GM19467 (cell line): ENCODE data around the gene IGSF21.

ENCODE experiments used
- ATAC-seq: cut with Tn5 transposase; IDR thresholded peaks from one replicate; pipeline ENCODE4 v1.9.1; 2021; ENCODE audit warnings: mild to moderate bottlenecking, moderate library complexity; ENCODE audit not compliant: unreplicated experiment

IGSF21 gene

DNA sequence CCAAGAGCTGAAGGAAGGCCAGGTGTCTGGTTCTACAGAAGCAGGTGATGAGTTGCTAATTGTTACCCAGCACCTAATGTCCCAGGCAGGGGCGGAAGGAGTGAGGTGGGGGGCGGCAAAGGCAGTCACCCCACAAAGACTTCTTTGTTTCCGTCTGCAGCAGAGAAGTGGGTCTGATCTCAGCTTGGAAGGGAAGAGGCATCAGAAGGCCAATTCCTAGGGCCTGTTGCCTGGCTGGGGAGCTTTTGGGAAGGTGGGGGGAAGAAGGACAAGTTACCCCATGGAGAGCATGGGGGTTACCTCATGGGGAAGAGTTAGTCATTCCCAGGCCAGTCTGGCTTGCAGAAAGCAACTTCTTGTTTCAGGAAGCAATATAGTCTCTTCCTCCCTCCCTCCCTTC, 10.9 kb downstream of the IGSF21 start:
- no peak for ATAC-seq

DNA sequence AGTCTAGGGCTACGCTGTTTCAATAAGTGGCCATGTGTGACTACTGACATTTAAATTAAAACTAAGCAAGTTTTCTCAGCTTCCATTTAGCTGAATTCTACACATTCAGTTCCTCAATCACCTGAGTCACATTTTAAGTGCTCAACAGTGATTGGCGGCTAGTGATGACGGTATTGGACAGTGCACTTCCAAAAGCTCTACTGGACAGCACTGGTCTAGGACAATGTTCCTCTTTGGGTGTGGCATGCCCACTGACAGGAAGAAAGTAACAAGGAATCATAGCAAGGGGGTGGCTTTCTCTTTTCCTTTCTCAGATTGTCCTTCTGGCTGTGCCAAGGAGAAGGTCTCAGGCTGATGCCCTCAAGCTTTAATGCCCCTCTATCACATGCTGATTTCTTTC, 11.7 kb downstream of the IGSF21 start:
- ATAC-seq: no peak

DNA sequence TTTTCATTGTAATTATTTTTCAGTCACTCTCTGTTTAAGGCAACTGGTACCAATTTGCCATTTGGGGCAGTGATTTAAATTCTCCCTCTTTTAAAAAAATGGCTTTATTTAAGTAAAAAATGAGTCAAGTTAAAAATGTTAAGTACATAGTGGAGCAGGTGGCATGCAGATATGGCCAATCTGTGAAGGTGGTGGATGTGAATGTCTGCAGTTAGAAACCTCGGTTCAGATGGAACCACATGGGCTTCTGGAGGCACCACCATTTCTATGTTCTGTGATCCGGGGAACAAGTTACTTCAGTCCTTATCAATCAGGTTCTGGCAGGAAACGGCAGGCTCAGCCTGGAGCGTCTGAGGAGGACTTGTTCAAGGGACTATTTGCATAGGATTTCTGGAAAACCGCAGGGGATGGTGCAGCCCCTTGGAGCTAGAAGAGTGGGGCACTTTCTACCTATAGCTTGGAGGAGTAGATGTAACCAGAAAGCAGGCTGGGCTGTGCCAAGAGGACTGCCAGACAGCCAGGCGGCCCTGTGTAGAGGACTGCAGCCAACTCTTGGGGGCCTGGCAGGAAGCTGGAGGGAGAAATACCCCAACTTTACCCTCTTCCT, 12.3 kb downstream of the IGSF21 start:
- no peak for ATAC-seq

DNA sequence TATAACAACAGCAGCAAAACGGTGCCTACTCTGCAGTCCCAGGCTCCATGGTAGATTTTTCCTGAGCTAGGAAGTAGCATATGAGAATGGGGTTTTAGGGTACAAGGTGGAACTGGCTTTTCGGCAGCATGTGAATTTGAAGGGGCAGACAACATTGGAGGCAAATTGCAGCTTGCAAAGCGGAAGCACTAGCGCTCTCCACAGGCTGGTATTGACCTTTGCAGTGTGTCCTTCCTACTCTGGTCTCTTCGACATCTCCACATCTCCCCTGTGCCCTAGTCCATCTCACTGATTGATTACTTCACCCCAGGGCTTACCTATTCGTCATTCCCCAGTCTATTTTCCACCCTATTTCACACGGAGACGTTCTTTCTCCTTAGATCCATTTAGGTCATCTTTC, 13.0 kb downstream of the IGSF21 start:
- ATAC-seq: no peak

DNA sequence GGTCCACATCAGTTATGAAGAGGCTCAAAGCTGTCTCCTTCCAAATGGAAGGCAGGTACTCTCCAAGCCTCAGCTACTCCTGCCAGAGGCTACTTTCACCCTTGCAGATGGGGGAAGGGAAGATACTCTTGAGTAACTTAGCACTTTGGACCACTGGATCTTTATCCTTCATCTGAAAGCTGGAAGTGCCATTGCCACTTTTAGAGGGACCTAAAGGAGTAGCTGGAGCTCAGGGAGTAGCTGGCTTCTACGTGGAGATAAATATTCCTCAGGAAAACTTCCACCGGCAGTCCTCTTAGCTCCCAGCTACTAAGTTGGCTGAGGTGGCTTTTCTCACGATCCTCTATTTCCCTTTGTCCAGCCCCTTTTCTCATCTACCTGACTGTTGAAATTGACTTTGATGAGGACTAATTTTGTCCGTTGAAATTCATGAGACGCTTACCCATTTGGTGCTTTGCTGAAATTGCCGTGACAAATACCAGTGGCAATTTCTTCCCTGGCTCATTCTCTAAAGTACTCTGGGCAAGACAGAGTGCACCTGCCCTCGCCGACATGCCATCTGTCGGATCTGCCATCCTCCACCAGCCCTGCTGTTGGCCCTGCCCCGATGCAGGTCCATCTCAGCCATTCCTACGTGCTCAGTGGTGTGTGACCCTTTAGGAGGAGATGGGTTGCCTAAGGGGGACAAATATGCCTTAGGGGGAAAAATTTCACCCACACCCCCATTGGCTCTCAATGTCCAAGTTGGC, 13.6 kb downstream of the IGSF21 start:
- no peak for ATAC-seq

DNA sequence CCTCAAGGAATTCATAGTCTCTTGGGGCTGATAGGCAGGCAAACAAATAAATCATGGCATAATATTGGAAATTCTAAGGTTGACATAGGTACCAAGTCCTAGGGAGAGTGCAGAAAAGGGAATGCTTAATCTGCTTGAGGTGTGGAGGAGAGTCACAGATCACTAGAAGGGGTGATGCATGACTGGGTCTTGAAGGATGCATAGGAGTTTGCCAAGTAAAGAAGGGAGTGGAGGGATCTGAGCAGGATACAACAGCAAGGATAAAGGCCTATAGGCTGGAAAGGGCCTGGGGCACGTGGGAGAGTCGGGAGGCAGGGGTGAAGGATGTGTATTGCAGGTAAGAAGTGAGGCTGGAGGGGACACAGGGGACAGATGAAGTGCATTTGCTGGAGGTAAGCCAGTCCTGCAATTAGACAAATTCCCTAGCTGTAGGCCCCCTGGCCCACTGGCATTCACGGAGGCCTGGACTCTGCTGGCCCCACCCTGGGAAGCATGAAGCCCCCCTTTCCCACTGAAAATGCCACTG, 15.9 kb downstream of the IGSF21 start:
- ATAC-seq: no peak

DNA sequence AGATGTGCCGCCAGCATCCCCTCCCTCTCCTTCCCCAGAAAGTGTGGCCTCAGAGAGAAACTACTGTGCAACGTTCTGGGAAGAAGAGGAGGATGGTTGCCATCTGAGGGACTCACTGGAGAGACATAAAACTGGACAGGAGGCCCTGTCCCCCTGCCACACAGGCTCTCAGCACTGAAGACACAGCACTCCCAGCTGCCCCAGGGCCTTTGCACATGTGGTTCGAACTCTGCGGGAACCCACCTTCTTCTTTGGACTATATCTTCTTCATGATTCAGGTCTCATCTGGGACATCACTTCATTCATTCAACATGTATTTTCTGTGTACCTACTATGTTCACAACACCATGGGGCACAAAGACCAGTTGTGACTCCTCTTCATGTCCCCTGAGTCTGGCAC, 17.4 kb downstream of the IGSF21 start:
- no peak for ATAC-seq

DNA sequence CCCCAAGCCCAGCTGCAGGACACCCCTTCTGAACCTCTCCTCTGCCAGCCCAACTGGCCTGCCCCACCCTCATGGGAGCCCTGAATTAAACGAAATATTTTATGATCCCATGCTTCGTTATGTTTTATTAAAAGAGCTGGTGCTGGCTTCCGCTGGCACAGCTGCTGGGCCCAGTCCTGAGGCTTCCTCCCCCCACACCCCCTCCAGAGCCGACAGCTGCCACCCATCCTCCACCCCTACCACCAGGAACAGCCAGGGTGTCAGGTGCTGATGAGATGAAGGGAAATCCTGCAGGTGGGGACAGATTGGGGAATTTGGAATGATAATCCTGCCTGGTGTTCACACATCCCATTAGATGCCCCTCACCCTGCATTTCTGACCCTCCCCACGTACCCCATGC, 19.0 kb downstream of the IGSF21 start:
- ATAC-seq: no peak

DNA sequence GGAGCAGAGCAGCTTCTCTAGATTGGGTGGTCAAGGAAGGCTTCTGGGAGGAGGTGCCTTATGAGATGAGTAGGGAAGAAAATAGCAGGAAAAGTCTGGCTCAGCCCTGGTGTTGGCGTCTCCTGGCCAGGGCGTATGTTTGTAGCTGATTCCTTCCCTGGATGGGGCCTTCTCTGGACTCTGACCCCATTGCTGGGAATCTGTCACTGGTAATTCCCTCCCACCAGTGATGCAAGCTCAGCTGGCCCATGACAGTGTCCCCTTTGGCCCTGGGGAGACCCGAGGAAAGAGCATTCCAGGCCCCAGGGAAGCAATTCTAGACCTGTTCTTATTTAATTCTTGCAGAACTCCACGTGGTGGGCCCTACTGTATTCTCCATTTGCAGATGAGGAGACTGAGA, 20.7 kb downstream of the IGSF21 start:
- ATAC-seq: no peak

DNA sequence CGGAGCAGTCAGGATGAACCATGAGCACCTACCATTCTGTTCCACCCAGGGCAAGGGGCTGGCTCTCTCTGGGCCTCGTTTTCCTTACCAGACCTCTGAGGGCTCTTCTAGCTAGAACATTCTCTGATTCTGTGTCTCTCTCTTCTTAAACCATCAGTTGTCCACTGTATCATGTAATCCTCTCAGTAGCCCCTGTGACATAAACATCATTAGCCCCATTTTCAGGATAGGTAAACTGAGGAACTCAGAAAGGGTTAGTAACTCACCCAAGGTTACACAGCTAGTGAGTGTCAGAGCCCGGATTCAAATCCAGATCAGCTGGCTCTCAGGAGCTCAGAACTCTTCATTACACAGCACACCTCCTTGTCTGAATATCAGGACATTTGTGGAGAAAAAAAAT, 22.8 kb downstream of the IGSF21 start:
- ATAC-seq: no peak

DNA sequence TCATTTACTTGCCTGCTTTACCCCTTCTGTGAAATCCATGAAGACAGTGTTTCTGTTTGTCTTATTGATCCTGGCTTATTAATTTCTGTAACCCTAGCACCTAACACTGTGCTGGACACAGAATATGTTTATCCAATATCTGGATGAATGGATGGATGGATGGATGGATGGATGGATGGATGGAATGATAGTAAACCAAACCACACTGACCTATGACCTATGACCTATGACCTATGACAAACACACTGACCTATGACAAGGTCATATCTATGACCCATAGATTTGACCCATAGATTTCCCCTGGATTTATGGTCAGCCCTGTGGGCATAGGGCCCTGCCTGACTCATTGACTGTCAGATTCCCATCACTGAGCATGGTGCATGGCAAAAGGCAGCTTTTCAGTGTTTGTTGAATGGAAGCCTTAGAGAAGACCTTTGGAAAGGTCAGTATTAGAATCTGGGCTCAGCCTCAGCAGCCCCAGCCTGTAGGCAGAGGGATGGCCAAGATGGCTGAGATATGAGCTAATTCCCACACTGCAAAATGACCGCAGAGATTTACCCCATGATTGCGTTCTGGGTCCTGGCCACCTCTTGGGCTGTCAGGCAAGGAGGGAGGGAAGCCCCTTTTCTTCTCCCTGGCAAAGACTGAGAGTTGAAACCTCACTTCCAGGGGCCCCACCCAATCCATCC, 24.6 kb downstream of the IGSF21 start:
- no peak for ATAC-seq

DNA sequence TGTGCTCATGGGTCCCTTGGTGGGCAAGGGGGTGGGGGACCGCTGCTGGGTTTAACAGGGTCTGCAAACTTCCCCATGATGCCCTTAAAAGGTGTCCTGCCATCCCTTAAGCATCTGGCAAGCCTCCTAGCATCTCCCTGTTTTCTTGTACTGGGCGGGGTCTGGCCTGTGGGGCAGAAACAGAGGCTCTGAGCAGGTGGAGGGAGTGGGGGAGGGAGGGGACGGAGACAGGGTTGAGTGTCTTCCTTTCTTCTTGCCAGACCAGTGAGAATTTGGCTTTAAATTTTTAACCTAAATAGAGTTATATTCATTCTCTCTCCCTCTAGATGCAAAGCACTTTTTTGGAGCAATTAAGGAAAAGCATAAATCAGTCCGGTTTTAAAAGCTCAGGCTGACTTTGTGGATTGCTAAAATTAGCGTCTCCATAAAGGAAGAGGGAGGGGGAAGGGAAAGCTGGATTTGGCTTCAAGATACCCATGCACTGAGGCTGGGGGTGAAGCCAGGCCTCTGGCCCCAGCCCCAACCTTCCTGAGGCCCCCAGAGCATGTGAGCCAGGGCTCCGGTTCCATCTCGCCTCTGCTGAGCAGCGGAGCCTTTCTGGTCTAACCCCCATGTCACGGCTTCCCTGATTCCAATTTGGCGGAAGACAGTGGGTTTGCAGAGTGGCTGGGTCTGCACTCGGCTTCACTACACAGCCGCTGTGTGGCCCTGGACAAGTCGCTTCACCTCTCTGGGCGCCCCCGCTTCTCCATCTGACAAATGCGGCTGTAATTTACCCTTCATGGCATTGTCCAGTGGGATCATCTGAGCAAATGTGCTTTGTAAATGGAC, 25.3 kb downstream of the IGSF21 start:
- ATAC-seq: no peak

DNA sequence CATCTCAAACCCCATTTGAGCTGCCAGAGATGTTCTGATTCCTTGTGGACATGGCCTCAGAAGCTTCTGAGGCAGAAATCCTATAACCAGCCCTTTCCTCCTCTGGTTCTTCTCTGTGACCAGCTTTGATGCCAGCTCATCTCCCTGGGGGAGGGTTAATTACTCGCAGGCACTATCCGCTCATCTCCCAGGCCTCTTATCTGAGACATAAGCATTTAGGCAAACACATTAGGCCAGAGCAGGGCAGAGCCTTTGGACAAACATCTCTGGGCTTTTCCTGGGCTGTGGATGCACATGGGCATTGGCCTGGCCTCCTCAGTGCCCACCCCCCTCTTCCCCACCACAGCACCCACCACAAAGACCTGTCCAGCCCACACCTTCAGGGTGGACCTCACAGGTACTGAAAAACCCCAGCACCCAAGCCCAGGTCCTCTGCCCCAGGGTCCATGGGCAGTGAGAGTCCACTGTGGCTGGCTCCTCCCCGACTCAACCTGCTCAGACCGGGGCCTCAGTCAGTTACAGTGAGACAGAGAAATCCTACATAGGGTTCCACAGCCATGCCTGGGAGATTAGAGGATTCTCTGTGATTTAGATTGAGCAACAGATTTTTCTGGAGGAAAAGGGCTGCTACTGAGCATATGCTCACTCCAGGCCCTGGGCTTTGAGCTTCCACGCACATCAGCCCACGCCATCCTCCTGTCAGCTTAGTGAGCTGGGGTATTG, 26.9 kb downstream of the IGSF21 start:
- ATAC-seq: no peak

DNA sequence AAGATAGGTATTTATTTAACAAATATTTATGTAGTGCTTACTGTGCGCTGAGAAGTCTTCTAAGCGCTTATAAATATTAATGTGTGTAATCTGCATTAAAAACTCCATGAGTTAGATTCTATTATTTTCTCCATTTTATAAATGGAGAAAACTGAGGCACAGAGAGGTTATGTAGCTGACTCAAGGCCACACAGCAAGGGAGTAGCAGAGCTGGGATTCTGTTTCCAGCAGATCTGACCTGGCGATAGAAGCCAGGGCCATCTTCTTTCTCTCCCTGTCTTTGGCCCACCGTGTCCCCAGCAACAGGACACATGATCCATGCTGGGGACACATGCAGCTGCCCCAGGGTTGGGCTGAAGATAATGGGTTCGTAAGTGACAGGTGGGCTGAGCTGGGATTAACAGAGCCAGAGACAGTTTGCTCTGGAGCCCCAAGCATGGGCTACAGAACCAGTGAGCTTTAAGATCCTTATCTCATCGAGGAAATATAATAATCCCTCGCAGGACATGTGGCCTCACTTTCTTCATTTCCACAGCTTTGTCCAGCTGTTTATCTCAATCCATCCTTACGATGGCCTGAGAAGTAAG, 30.3 kb downstream of the IGSF21 start:
- no peak for ATAC-seq

DNA sequence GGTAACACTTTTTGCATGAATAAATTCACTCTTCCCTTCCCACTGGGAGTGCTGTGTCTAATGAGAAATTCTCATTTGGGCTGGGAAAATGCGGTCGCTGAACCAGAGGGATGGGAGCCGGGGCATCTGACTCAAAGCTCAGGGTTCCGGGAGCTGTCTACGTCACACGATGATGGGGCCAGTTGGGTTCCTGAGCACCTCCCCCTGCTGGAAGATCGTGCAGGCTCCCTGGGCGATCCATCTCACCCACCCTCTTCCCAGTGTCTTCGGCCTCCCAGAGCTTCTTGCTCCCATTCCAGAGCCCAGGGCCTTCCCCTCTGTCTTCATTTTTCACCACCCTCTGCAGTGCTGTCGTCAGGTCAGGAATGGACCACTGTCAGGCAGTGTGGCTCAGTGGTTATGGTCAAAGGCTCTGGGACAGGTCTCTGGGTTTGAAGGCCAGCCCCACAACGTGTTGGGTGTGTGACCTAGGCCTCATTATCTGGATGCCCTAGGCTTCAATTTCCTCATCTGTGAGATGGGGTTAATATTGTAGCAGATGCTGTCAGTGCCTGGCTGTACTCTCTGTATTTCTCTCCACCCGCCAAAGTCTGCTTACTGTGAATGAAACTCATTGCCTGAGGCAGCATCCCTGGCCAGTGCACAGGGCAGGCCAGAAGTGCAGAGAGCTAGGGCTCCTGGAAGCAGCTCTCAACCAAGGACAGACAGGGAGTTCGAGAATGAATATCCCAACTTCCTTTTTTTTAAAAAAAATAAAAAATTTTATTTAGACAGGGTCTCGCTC, 31.8 kb downstream of the IGSF21 start:
- ATAC-seq: no peak

DNA sequence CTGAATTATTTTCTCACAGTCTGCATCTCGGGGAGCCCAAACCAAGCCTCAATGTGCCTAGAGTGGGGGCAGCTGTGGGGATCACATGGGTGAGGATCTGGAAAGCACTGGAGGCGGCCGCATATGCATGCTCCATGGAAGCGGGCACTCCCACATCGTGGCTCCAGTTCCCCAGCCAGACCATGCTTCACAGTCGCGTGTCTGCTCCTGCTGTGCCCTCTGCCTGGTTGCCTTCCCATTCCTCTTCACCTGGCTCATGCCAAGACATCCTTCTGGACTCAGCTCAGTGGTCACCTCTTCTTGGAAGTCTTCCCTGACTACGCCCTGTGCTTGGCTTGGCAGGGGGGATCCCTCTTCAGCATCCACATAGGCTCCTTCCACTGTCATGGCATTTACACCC, 32.8 kb downstream of the IGSF21 start:
- ATAC-seq: no peak

DNA sequence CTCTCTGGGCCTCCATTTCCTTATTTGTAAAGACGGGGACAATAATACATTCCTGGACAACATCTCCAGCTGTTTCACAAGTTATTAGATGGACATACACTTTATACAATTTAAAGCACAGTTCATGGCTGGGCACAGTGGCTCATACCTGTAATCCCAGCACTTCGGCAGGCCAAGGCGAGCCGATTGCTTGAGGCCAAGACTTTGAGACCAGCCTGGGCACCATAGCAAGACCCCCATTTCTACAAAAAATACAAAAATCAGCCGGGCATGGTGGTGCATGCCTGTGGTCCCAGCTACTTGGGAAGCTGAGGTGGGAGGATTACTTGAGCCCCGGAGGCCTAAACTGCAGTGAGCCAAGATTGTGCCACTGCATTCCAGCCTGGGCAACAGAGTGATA, 34.1 kb downstream of the IGSF21 start:
- ATAC-seq: no peak

DNA sequence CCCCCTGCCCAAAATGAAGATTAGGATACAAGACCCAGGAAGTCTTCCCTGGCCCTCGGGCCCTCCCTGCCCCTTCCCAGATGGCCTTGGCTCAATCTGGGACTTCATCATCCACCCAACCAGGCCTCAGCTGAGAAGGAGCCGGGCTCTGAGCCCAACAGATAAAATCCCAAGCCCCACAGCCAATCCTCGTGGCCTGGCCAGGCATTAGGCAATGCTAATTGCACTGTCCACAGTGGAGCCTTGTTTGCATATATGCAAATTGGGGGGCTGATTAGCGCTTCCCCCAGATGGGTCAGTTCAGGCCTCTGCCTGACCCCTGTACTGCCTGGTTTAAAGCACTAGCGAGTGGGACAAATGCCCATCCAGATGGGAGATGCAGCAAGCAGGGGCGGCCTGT, 34.9 kb downstream of the IGSF21 start:
- no peak for ATAC-seq

DNA sequence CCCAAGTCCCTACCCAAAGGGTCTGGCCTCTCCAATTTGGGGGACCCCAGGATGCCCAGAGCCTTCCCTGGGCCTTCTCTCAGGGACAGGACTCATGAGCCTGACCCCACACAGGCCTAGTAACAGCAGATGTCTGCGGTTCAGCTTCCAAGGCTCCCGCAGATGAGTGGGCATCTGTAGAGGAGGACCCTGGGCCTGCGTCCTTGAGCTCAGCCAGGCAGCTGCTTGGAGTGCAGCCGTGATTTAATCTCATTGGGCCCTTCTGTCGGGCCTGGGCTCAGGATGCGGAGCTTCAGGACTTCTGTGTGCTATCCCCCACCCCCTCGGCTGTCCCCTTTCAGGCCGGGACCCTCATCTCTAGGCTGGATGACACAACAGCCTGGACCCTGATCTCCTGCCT, 35.4 kb downstream of the IGSF21 start:
- no peak for ATAC-seq
